Erythroblast (primary cell): ENCODE results near the gene SNN.

Experiments used
- GATA1 ChIP-seq: IDR thresholded peaks from 2 replicates; pipeline ENCODE4 v1.6.1; 2011; ENCODE audit warnings: low read depth, mild to moderate bottlenecking, control low read depth, low read length, moderate library complexity
- POLR2A ChIP-seq: IDR thresholded peaks from 2 replicates; pipeline ENCODE4 v1.6.1; 2011; ENCODE audit warnings: mild to moderate bottlenecking, low read length

GRCh38 chr16:11727796-11728543 is 59.7 kb downstream of the SNN start:
- TF ChIP-seq POLR2A (no peak), GATA1 (no peak)
